SK-N-SH treated with all-trans-retinoic acid at 6 μM for 48 hours (cell line): ENCODE measurements around the gene TM9SF3.

Experiments used
- ARNTL ChIP-seq: fragments of 450-650 bp; formaldehyde crosslinking; IDR thresholded peaks from 2 replicates; pipeline ENCODE4 v1.5.0; 2020; ENCODE audit warnings: low read depth, mild to moderate bottlenecking, moderate library complexity, borderline replicate concordance
- GLIS3 ChIP-seq: fragments of 250-450 bp; sonication (Bioruptor Pico); IDR thresholded peaks from 2 replicates; pipeline ENCODE4 v1.5.0; 2020; ENCODE audit warnings: mild to moderate bottlenecking, moderate library complexity
- ISL1 ChIP-seq: fragments of 250-450 bp; sonication (Bioruptor Pico); IDR thresholded peaks from 2 replicates; pipeline ENCODE4 v2.1.2; 2022; ENCODE audit warnings: mild to moderate bottlenecking, moderate library complexity
- OSR1 ChIP-seq: fragments of 250-450 bp; sonication (Bioruptor Pico); IDR thresholded peaks from 2 replicates; pipeline ENCODE4 v1.8.0; 2022; ENCODE audit warnings: moderate library complexity, mild to moderate bottlenecking, inconsistent platforms
- PPARA ChIP-seq: fragments of 250-450 bp; sonication (Bioruptor Pico); IDR thresholded peaks from 2 replicates; pipeline ENCODE4 v1.5.0; 2020; ENCODE audit warnings: mild to moderate bottlenecking, borderline replicate concordance
- RARB ChIP-seq: fragments of 250-450 bp; sonication (Bioruptor Pico); IDR thresholded peaks from 2 replicates; pipeline ENCODE4 v1.8.0; 2021; ENCODE audit warnings: mild to moderate bottlenecking, moderate library complexity
- SNAI2 ChIP-seq: fragments of 250-450 bp; sonication (Bioruptor Pico); IDR thresholded peaks from 2 replicates; pipeline ENCODE4 v1.5.0; 2020; ENCODE audit warnings: mild to moderate bottlenecking, moderate library complexity
- TCF4 ChIP-seq: fragments of 250-450 bp; sonication (Bioruptor Pico); IDR thresholded peaks from 2 replicates; pipeline ENCODE4 v1.8.0; 2021; ENCODE audit warnings: mild to moderate bottlenecking, moderate library complexity, borderline replicate concordance
- ZFP3 ChIP-seq: fragments of 250-450 bp; sonication (Bioruptor Pico); IDR thresholded peaks from 2 replicates; pipeline ENCODE4 v1.5.0; 2020; ENCODE audit warnings: mild to moderate bottlenecking, moderate library complexity
- ZFP30 ChIP-seq: fragments of 450-650 bp; formaldehyde crosslinking; IDR thresholded peaks from 2 replicates; pipeline ENCODE4 v1.5.0; 2022; ENCODE audit warnings: mild to moderate bottlenecking, moderate library complexity
- ZNF565 ChIP-seq: fragments of 450-650 bp; formaldehyde crosslinking; conservative IDR thresholded peaks from 2 replicates; pipeline ENCODE4 v1.5.0; 2020; ENCODE audit warnings: low read depth, mild to moderate bottlenecking, moderate library complexity
- TF ChIP-seq, protein P1 (sequence below): fragments of 250-450 bp; sonication (Bioruptor Pico); IDR thresholded peaks from 2 replicates; pipeline ENCODE4 v1.5.0; 2020; ENCODE audit warnings: mild to moderate bottlenecking, moderate library complexity
- TF ChIP-seq, protein P2 (sequence below): fragments of 250-450 bp; sonication (Bioruptor Pico); IDR thresholded peaks from 2 replicates; pipeline ENCODE4 v1.8.0; 2020; ENCODE audit warnings: mild to moderate bottlenecking, moderate library complexity, borderline replicate concordance
- TF ChIP-seq, protein P3 (sequence below): fragments of 250-450 bp; sonication (Bioruptor Pico); IDR thresholded peaks from 2 replicates; pipeline ENCODE4 v1.5.1; 2020; ENCODE audit warnings: low read depth, mild to moderate bottlenecking, moderate library complexity

DNA sequence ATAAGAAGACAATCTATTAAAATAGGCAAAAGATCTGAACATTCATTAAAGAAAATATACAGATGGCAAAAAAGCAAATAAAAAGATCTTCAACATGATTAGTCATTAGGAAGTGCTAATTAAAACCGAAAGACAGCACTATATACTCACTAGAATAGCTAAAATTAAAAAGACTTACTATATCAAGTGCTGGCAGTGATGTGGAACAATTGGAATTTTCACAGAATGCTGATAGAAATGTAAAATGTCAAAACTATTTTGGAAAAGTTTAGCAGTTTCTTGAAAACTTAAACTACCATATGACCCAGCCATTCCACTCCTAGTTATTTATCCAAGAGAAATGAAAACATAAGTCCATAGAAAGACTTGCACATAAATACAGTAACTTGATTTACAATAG is 48.1 kb downstream of the TM9SF3 start:
- TF ChIP-seq TCF4 (no peak), ZNF565 (no peak), RARB (no peak), ZFP30 (CRISPR knock-in tag) (no peak), ISL1 (no peak), PPARA (CRISPR knock-in tag) (no peak), ZFP3 (CRISPR knock-in tag) (no peak), OSR1 (CRISPR knock-in tag) (no peak), ARNTL (CRISPR knock-in tag) (no peak), SNAI2 (CRISPR knock-in tag) (no peak), GLIS3 (CRISPR knock-in tag) (no peak)
- TF ChIP-seq, protein P1, sequence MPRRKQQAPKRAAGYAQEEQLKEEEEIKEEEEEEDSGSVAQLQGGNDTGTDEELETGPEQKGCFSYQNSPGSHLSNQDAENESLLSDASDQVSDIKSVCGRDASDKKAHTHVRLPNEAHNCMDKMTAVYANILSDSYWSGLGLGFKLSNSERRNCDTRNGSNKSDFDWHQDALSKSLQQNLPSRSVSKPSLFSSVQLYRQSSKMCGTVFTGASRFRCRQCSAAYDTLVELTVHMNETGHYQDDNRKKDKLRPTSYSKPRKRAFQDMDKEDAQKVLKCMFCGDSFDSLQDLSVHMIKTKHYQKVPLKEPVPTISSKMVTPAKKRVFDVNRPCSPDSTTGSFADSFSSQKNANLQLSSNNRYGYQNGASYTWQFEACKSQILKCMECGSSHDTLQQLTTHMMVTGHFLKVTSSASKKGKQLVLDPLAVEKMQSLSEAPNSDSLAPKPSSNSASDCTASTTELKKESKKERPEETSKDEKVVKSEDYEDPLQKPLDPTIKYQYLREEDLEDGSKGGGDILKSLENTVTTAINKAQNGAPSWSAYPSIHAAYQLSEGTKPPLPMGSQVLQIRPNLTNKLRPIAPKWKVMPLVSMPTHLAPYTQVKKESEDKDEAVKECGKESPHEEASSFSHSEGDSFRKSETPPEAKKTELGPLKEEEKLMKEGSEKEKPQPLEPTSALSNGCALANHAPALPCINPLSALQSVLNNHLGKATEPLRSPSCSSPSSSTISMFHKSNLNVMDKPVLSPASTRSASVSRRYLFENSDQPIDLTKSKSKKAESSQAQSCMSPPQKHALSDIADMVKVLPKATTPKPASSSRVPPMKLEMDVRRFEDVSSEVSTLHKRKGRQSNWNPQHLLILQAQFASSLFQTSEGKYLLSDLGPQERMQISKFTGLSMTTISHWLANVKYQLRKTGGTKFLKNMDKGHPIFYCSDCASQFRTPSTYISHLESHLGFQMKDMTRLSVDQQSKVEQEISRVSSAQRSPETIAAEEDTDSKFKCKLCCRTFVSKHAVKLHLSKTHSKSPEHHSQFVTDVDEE (CRISPR knock-in tag): no peak
- TF ChIP-seq, protein P2, sequence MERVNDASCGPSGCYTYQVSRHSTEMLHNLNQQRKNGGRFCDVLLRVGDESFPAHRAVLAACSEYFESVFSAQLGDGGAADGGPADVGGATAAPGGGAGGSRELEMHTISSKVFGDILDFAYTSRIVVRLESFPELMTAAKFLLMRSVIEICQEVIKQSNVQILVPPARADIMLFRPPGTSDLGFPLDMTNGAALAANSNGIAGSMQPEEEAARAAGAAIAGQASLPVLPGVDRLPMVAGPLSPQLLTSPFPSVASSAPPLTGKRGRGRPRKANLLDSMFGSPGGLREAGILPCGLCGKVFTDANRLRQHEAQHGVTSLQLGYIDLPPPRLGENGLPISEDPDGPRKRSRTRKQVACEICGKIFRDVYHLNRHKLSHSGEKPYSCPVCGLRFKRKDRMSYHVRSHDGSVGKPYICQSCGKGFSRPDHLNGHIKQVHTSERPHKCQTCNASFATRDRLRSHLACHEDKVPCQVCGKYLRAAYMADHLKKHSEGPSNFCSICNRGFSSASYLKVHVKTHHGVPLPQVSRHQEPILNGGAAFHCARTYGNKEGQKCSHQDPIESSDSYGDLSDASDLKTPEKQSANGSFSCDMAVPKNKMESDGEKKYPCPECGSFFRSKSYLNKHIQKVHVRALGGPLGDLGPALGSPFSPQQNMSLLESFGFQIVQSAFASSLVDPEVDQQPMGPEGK (CRISPR knock-in tag): no peak
- TF ChIP-seq, protein P3, sequence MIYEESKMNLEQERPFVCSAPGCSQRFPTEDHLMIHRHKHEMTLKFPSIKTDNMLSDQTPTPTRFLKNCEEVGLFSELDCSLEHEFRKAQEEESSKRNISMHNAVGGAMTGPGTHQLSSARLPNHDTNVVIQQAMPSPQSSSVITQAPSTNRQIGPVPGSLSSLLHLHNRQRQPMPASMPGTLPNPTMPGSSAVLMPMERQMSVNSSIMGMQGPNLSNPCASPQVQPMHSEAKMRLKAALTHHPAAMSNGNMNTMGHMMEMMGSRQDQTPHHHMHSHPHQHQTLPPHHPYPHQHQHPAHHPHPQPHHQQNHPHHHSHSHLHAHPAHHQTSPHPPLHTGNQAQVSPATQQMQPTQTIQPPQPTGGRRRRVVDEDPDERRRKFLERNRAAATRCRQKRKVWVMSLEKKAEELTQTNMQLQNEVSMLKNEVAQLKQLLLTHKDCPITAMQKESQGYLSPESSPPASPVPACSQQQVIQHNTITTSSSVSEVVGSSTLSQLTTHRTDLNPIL (CRISPR knock-in tag): no peak
